Fibroblast of mammary gland (primary cell): ENCODE measurements around the gene NAA60.

ENCODE experiments used
- DNase-seq: peaks from one replicate; pipeline ENCODE4 v3.0.0-alpha.2; 2010; ENCODE audit warnings: low read depth
- H3K4me3 ChIP-seq: 2 replicates; pipeline ENCODE4 v1.5.1; 2011; ENCODE audit warnings: low read depth, mild to moderate bottlenecking, low read length, moderate library complexity; ENCODE audit not compliant: control insufficient read depth
- TF ChIP-seq, protein P1 (sequence below): conservative IDR thresholded peaks from 2 replicates; pipeline ENCODE4 v1.5.1; 2011; ENCODE audit warnings: low read depth, low read length, inconsistent platforms; ENCODE audit not compliant: control insufficient read depth, insufficient read depth

Gene NAA60

DNA sequence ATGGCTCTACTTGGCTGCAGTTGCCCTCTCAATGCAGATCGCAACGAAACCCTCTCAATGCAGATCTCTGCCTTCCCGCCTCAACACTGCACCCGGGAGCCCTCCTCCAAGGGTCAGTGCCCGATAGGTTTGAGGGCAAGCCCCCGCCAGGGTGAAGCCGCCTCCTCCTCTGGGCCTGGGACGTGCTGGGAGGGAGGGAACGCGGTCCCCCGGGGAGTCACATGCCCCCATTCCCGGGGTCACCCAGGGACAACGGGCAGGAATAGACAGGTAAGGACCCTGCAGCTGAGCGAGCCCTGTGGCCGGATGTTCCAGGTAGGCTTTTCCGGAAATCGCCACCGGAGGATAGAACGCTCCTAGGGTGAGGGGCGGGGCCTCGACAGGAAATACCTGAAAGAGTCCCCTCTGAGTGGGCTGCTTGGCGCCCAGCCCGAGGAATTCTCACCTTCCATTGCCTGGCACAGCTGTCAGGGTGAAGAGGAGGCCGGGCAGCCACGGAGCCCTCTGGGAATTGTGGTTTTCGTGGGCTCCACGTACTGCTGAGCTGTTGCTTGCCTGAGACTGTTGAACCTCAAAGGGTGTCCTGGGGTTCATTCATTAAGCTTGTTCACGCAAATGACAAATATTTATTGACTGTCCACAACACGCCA lies 29.6 kb upstream of the NAA60 start:
- no peak overlapping the region for H3K4me3 ChIP-seq
- no peak for DNase-seq
- TF ChIP-seq, protein P1, sequence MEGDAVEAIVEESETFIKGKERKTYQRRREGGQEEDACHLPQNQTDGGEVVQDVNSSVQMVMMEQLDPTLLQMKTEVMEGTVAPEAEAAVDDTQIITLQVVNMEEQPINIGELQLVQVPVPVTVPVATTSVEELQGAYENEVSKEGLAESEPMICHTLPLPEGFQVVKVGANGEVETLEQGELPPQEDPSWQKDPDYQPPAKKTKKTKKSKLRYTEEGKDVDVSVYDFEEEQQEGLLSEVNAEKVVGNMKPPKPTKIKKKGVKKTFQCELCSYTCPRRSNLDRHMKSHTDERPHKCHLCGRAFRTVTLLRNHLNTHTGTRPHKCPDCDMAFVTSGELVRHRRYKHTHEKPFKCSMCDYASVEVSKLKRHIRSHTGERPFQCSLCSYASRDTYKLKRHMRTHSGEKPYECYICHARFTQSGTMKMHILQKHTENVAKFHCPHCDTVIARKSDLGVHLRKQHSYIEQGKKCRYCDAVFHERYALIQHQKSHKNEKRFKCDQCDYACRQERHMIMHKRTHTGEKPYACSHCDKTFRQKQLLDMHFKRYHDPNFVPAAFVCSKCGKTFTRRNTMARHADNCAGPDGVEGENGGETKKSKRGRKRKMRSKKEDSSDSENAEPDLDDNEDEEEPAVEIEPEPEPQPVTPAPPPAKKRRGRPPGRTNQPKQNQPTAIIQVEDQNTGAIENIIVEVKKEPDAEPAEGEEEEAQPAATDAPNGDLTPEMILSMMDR = no peak

GRCh38 chr16:3431779-3432219 lies 11.7 kb upstream of the NAA60 start:
- TF ChIP-seq, protein P1 = no peak
- peak; percentile 41 for DNase-seq
- peak overlapping the region; percentile 10 for H3K4me3 ChIP-seq

GRCh38 chr16:3434373-3434772 lies 9.1 kb upstream of the NAA60 start:
- TF ChIP-seq, protein P1 = no peak
- no peak overlapping the region for H3K4me3 ChIP-seq
- DNase-seq = no peak

DNA sequence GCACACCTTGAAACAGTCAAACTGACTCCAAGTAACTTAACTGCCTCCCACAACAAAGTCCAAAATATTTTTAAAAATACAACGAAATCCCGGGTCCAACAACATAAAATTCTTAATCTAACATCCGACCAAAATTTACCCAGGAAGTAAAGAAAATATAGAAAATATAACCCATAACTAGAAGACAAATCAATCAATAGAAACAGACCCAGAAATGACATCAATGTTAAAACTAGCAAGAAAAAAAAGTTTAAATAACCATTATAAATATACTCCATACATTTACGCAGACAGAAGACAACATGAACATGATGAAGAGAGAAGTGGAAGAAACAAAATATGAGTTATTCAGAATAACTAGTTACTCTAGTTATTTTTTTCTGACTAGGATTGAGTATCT lies 3.8 kb upstream of the NAA60 start:
- TF ChIP-seq, protein P1 = no peak
- DNase-seq = no peak
- no peak overlapping the region for H3K4me3 ChIP-seq

GRCh38 chr16:3444032-3444388 lies 530 bp downstream of the NAA60 start:
- TF ChIP-seq, protein P1 = no peak
- peak overlapping the region; percentile 70 for H3K4me3 ChIP-seq
- DNase-seq = peak; percentile 85

- H3K4me3 ChIP-seq = no peak overlapping the region
- TF ChIP-seq, protein P1 = no peak
- no peak for DNase-seq
These were observed 10.6 kb downstream of the NAA60 start for GRCh38 chr16:3454093-3454492.
